Erythroblast (primary cell): ENCODE results near the gene EMB.
"Not testable (repeated sequence)": the region's sequence is repeated elsewhere in the genome, so short reads cannot be mapped to it uniquely, and the experiment has no call there.

ENCODE experiments used
- DNase-seq, 2 experiments: peaks; one replicate each; lab custom pipeline; 2025; lab: John Stamatoyannopoulos, UW
- GATA1 ChIP-seq: IDR thresholded peaks from 2 replicates; pipeline ENCODE4 v1.6.1; 2011; ENCODE audit warnings: low read depth, mild to moderate bottlenecking, control low read depth, low read length, moderate library complexity
- POLR2A ChIP-seq: IDR thresholded peaks from 2 replicates; pipeline ENCODE4 v1.6.1; 2011; ENCODE audit warnings: mild to moderate bottlenecking, low read length

EMB gene

GRCh38 chr5:50439221-50439620, 1.9 kb downstream of the EMB start:
- no peak for DNase-seq
- no peak for TF ChIP-seq POLR2A
- TF ChIP-seq GATA1, result no peak

- DNase-seq, result not testable (repeated sequence)
Observed at GRCh38 chr5:50438060-50438459, 3.0 kb downstream of the EMB start.

GRCh38 chr5:50435168-50435567, 5.9 kb downstream of the EMB start:
- TF ChIP-seq GATA1, result no peak
- TF ChIP-seq POLR2A, result no peak
- no peak for DNase-seq

- DNase-seq, result not testable (repeated sequence)
Observed at GRCh38 chr5:50431133-50431904, 9.8 kb downstream of the EMB start.

- not testable (repeated sequence) for DNase-seq
Observed at GRCh38 chr5:50423100-50423799, 17.8 kb downstream of the EMB start.

GRCh38 chr5:50421184-50421950, 19.7 kb downstream of the EMB start:
- DNase-seq, result not testable (repeated sequence)

GRCh38 chr5:50420343-50420935, 20.6 kb downstream of the EMB start:
- no peak for TF ChIP-seq GATA1
- TF ChIP-seq POLR2A, result no peak

GRCh38 chr5:50419656-50420055, 21.4 kb downstream of the EMB start:
- not testable (repeated sequence) for DNase-seq

More at GRCh38 chr5:50420343-50420935, 20.6 kb downstream of the EMB start:
- DNase-seq, result no peak

- DNase-seq, result not testable (repeated sequence)
Observed at GRCh38 chr5:50416637-50417036, 24.5 kb downstream of the EMB start.

- no peak for TF ChIP-seq GATA1
- TF ChIP-seq POLR2A, result no peak
- DNase-seq, result no peak
Observed at GRCh38 chr5:50415912-50416311, 25.2 kb downstream of the EMB start.

- DNase-seq, result not testable (repeated sequence)
Observed at GRCh38 chr5:50410932-50411331, 30.2 kb downstream of the EMB start.

- no peak for TF ChIP-seq POLR2A
- TF ChIP-seq GATA1, result no peak
- no peak for DNase-seq
Observed at GRCh38 chr5:50406877-50407276, 34.2 kb downstream of the EMB start.

- no peak for DNase-seq
- no peak for TF ChIP-seq POLR2A
- no peak for TF ChIP-seq GATA1
Observed at GRCh38 chr5:50401336-50401735, 39.8 kb downstream of the EMB start.

GRCh38 chr5:50393925-50394609, 47.0 kb downstream of the EMB start:
- not testable (repeated sequence) for DNase-seq

- not testable (repeated sequence) for DNase-seq
Observed at GRCh38 chr5:50392289-50392688, 48.8 kb downstream of the EMB start.

GRCh38 chr5:50384381-50384780, 56.7 kb downstream of the EMB start:
- DNase-seq, result peak; percentile 19 to 78

- DNase-seq, result not testable (repeated sequence)
Observed at GRCh38 chr5:50376696-50377095, 64.4 kb downstream of the EMB start.

GRCh38 chr5:50369287-50370033, 71.6 kb downstream of the EMB start:
- not testable (repeated sequence) for DNase-seq
